GM12891 (cell line): ENCODE results near the gene PARP4.

Source experiments
- POLR2A ChIP-seq: IDR thresholded peaks from 2 replicates; pipeline ENCODE4 v1.6.1; 2011; ENCODE audit warnings: low read depth, low read length, control low read depth
- TAF1 ChIP-seq: IDR thresholded peaks from 2 replicates; pipeline ENCODE4 v1.6.1; 2011; ENCODE audit warnings: low read depth, low read length, control low read depth

GRCh38 chr13:24407844-24408243, 104.7 kb downstream of the PARP4 start:
- TF ChIP-seq TAF1 (no peak), POLR2A (no peak)
